HG03064 (cell line): ENCODE data around the gene PABPN1.
"Not testable (repeated sequence)": the region's sequence is repeated elsewhere in the genome, so short reads cannot be mapped to it uniquely, and the experiment has no call there.

ENCODE experiments used
- ATAC-seq: cut with Tn5 transposase; IDR thresholded peaks from one replicate; pipeline ENCODE4 v1.9.1; 2021; ENCODE audit warnings: low read depth; ENCODE audit not compliant: unreplicated experiment

PABPN1 gene

DNA sequence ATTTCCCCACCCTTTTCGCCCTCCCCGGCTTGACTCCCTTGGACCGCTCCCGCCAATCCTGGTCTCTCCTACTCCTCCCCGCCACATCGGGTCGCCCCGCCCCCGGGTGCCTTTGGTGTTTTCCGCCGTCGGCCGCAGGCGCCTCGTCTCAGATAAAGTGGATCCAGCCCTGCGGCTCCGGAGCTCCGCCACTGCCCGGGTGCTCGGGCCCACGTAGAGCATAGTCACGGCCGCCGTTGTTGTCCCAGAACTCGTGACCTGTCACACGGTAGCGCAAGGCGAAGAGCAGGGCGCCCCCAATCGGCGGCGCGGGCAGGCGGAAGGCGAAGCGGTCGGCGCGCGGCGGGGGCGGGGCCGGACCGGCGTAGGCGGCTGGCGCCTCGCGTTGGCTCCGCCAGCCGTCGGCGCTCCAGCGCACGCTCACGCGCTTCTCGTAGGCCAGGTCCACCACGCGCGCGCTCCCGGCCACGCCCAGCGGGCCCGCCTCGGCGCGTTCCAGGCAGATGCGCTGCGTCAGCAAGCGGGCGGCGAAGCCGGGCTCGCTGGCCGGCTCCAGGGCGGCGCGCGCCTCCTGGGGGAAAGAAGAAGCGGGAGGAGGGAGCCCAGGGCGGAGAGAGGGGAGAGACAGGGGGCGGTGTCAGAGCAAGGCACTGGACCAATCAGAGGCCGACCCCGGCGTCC, 19.8 kb upstream of the PABPN1 start:
- peak; percentile 76 for ATAC-seq

DNA sequence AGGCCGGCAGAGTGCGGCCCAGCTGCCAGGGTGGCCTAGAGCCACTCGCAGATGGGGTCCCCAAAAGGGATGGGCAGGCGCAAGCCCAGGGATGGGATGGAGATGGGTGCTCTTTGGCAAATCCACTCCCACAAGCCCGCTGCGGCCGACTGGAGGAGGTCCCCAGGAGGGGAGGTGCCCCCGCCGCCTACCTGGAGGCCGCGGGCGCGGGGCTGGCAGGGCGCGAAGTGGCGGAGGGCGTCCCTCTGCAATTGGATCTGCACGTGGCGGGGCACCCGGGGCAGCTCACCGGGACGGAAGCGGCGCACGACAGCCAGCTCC, 19.3 kb upstream of the PABPN1 start:
- peak; percentile 16 for ATAC-seq

DNA sequence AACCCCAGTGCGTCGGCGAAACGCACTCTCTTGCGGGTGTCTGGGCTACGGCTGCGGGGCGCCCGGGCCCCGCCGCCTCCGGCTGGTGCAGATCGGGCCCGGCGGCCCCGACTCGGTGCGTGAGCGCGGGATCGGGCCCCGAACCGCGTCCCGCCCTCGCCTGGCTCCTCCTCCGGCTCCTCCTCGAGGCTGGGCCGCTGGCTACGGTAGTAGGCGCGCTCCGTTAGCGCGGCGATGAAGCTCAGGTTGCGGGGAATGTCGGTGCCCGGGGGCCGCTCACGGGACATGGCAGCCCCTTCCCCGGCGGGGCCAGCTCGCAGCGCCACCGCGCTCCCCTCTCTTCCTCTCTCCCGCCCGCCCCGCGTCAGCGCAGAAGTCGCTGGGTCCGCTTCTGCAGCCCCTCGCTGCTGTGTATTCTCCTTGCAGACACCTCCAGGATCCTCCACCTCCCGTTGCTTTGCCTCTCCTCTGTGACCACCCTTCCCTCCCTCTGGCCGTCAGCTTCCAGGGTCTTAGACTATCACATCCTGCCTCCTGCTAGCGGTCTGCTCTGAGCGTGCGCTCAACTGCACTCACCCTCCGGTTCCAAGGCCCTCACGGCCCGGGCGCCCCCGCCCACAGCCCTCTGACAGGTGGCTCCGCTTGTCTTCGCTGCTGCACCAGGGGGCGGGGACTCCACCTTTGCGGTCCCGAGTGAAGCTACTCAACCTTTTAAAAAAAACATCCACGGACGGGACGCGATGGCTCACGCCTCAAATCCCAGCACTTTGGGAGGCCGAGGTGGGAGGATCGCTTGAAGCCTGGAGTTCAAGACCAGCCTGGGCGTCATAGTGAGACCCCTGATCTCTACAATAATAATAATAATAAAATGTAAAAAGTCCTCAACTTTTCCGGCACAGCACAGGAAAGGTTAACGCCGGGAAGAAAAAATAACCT, 18.7 kb upstream of the PABPN1 start, which contains the start of gene PPP1R3E:
PPP1R3E (minus strand) TSS at position 570 of the 936 bp plus-strand sequence; CDS start at position 287, 283 bp downstream.
- ATAC-seq, result peak; percentile 33

DNA sequence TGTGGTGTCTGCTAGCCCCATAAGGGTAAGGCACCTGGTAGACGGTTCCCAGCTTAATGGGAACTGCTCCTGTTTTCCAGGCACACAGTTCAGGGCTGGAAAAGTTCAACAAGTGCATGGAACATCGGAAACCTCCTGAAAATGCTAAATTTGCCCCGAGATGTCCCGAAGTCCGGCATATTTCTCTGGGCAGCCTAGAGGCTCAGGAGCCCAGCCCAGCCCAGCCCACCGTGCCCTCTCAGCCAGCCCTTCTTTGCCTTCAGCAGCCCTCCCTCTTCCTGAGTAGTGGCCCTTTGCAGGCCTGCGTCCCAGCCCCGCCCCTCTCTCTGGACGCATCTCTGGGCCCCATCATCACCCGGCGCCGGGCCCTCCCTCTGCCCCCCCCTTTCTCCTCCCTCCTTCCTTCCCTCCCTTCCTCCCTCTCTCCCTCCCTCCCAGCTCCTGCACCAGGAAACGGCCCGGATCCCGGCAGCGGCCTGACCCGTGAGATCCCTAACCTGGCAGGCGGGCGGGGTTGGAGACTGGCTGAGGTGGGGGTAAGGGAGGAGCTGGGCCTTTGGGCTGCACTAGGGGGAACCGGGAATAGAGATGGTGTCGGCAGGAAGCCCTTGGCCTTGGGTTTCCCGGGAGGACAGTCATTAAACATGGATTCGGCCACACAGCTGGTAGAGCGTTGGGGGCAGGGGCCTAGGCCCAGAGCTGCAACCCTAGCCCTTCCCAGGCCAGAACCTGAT, 14.7 kb upstream of the PABPN1 start, which contains the start of gene BCL2L2:
BCL2L2 (plus strand) TSS at position 422 of the 734 bp plus-strand sequence. CDS start 935 bp downstream, outside the sequence.
- no peak for ATAC-seq

DNA sequence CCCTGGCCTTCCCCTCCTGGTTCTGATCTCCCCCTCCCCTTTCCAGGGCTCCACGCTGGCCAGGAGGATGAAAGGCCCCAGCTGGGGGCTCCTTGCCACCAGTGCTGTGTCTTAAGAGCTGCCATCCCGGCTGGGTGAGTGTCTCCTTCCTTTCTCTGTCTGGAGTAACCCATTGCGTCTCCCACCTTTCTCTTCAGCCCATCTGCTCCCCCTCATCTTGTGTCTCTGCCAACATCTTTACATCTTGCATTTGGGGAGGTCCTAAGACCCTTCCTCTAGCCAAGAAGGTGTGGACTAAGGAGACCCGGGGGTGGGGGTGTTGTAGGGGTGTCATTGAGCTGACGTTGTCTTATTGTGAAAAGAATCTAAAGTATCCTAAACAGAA, 14.1 kb upstream of the PABPN1 start:
- no peak for ATAC-seq

DNA sequence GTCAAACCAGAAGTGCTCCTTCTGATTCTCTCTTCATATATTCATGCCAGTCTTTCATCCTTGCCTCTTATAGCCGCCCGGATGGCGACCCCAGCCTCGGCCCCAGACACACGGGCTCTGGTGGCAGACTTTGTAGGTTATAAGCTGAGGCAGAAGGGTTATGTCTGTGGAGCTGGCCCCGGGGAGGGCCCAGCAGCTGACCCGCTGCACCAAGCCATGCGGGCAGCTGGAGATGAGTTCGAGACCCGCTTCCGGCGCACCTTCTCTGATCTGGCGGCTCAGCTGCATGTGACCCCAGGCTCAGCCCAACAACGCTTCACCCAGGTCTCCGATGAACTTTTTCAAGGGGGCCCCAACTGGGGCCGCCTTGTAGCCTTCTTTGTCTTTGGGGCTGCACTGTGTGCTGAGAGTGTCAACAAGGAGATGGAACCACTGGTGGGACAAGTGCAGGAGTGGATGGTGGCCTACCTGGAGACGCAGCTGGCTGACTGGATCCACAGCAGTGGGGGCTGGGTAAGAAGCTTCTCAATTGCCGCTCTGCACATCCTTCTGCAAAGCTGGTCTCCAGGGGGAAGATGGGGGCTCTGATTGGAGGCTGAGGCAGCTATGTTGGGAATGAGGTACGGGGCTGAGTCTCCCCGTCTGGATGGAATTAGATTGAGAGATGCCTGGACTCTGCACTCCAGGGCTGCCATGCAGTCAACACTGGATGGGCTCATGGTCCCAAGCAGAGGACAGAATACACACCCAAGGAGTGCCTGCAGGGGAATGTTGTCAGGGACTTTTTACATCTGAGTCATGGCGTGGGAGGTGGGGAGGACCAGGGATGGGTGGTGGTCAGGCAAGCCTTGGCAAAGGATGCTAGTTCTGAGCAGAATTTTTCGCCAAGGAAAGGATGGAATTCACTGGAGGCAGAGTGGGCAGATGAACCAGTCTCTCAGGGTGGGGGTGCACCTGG, 13.3 kb upstream of the PABPN1 start:
- ATAC-seq, result no peak

DNA sequence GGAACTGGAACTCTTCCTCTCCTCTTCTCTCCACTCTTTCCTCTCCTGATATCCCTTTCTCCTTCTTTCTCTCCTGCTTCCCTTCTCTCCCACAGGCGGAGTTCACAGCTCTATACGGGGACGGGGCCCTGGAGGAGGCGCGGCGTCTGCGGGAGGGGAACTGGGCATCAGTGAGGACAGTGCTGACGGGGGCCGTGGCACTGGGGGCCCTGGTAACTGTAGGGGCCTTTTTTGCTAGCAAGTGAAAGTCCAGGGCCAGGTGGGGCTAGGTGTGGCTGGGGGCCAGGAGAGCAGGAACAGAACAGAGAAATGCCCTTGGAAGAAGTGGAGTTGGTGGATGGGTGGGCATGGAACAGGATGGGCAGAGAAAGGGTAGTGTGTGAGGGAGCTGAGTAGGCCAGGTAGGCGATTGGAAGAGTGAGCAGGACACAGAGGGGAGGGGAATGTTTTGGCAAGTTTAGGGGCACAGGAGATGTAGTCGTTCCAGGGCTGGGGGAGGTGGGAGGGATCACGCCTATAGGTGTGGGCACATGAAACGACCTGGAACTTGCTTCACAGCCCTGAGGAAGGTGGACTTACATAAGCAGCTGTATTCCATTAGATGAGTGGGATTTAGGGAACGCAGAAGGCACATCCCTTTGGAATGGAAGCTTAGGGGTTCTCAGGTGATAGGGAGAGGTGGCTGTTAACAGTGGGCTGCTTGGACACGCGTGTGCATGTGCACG, 12.4 kb upstream of the PABPN1 start:
- no peak for ATAC-seq

DNA sequence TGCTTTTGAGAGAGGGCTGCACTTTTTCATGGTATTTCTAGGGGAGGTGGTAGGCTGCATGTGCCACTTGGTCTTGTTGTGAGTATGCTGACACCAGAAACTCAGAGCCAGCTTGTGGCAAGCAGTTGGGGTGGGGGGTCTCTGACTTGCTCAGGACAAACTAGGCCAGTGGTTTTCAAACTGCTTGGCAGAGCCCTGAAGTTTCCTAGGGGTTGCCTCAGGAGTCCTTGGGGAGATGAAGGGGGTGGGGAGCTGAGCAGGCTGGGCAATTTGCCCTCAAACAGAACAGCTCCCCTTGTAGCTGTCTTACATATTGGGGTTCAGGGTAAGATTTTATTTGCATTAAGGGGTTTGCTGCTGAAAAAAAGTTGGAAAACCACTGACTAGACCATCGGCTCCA, 10.7 kb upstream of the PABPN1 start:
- ATAC-seq, result no peak

DNA sequence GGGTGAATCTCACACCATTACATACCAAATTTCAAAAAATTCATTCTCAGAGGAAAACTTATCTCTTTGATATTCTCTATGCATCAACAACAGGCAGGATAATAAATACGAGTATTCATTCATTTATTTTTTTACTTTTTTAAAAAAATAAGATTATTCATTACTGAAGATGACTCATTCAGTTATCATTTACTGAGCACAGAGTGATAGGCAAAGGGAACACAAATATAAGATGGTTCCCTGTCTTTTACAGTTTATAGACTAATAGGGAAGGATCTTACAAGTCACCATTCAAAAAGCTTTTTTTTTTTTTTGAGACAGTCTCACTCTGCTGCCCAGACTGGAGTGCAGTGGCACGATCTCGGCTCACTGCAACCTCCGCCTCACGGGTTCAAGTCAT, 5.0 kb upstream of the PABPN1 start:
- no peak for ATAC-seq

DNA sequence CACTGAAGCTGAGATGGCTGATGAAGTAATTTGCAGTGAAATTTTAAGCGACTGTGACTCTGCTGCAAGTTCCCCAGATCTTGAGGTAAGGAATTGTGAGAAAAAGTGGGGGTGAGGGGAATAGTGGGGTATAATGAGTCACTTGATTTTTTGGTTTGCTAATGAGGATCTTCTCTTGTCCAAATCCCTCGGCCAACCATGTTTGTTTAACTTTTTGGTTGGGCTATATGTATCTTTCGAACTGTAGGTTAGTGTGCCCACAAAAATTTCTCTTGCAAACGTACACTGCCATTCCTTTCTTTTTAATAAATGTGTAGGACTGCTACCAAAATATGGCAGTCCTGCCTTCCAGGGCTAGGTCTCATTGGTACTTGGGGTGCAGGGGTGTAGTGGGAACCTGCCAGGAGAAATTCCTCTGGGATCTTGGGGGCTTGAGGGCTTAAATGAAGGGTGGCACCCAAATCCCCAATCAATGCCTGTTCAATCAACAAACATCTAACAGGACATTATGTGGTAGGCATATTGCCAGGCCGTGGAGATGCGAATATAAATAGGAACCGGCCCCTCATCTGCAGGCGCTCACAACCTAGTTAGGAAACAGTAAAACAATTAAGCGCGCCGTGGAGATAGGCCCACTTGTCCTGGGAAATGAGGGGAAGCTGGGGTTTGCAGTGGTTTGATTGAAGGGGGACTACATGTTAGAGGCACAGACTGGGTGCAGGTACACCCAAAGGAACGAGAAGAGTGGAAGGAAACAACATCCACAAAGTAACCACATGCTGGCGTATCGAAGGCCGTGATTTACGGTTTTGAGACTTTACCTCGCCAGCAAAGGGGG, 1.3 kb upstream of the PABPN1 start:
- no peak for ATAC-seq

DNA sequence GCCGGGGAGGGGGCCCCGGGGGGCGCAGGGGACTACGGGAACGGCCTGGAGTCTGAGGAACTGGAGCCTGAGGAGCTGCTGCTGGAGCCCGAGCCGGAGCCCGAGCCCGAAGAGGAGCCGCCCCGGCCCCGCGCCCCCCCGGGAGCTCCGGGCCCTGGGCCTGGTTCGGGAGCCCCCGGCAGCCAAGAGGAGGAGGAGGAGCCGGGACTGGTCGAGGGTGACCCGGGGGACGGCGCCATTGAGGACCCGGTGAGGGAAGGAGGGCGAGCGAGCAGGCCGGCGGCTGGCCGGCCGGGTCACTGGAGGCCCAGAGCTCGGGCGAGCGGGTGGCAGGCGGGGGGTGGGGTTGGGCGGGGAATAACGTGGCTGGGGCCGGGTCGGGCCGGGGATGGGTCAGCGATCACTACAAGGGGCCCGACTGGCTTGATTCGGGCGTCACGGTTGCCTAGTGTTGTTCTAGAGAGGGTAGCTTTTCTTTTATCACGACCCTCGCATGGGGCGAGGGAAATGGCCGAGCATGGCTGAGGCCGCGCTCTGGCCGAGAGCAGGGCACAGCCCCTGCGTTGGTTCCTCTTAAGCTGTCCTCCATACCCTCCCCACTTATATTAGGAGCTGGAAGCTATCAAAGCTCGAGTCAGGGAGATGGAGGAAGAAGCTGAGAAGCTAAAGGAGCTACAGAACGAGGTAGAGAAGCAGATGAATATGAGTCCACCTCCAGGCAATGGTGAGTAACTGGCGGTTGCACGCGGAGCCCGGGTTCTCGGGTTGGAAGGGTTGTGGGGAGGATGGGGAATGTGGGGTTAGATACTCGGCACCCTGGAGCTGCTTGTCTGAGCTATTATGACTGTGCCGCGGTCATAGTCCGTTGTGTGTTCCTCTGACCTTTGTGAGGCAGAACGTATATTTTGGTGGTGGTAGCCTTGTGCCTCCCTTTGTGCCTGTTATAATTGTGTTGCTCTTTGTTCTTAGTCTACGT, 603 bp downstream of the PABPN1 start:
- ATAC-seq, result peak; percentile 9

DNA sequence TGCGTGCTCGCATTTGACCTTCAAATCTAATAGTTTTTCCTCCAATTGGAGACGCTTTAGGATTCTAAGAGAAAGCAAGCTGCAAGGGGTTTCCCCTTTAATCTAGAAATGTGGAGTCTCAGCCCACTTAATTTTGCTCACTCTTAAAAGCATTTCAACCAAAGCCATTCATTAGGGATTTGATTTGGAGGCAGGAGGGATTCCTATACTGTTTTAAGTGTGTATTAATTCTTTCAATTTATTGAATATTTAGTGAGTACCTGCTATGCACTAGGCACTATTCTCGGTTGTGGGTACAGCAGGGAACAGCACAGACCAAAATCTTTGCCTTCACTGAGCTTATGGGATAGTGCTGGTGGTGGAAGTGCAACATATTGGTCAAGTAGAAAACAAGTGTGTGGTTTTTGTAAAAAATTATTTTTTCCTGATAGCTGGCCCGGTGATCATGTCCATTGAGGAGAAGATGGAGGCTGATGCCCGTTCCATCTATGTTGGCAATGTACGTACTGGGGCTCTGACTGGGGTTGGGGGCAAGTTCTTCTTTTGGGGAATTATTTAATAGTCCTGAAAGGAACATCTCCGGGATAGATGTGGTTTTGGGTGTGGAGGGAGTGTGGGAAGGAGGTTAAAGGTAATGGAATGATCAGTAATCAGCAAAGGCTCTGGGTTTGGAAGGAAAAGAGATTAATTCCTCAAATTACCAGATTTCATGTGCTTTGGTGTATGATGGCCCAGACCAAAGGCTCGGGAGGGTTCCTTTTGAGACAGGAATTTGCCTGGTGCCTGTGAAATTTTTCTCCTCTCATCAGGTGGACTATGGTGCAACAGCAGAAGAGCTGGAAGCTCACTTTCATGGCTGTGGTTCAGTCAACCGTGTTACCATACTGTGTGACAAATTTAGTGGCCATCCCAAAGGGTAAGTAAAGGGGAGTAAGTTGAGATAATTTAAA, 1.6 kb downstream of the PABPN1 start:
- ATAC-seq, result no peak

DNA sequence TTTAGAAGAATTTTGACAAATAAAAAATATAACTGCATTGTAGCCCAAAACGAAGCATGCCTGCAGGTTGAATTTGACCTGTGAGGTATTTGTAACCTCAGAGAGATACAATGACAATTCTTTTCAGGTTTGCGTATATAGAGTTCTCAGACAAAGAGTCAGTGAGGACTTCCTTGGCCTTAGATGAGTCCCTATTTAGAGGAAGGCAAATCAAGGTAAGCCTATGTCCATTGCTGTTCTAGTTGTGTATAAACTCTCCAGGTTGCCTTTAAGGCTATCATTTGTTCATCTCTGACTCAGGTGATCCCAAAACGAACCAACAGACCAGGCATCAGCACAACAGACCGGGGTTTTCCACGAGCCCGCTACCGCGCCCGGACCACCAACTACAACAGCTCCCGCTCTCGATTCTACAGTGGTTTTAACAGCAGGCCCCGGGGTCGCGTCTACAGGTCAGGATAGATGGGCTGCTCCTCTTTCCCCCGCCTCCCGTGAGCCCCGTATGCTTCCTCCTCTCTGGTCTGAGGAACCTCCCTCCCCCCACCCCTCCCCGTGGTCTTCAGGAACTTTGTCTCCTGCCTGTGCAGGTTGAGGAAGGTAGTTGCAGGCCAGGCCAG, 2.7 kb downstream of the PABPN1 start:
- no peak for ATAC-seq

DNA sequence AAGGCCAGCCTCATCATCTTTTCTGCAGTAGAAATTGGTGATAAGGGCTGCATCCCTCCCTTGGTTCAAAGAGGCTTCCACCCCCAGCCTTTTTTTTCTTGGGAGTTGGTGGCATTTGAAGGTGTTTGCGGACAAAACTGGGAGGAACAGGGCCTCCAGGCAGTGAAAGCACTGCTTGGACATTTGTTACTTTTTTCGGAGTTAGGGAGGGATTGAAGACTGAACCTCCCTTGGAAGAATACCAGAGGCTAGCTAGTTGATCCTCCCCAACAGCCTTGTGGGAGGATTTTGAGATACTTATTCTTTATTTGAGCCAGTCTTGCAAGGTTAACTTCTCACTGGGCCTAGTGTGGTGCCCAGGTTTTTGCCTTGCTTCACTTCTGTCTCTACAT, 3.2 kb downstream of the PABPN1 start:
- no peak for ATAC-seq

DNA sequence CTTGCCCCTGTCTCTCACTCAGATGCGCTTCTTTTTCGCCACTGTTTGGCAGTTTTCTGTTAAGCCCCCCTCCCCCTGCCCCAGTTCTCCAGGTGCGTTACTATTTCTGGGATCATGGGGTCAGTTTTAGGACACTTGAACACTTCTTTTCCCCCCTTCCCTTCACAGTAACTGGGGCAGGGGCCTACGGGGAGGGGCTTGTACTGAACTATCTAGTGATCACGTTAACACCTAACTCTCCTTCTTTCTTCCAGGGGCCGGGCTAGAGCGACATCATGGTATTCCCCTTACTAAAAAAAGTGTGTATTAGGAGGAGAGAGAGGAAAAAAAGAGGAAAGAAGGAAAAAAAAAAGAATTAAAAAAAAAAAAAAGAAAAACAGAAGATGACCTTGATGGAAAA, 3.7 kb downstream of the PABPN1 start:
- no peak for ATAC-seq

DNA sequence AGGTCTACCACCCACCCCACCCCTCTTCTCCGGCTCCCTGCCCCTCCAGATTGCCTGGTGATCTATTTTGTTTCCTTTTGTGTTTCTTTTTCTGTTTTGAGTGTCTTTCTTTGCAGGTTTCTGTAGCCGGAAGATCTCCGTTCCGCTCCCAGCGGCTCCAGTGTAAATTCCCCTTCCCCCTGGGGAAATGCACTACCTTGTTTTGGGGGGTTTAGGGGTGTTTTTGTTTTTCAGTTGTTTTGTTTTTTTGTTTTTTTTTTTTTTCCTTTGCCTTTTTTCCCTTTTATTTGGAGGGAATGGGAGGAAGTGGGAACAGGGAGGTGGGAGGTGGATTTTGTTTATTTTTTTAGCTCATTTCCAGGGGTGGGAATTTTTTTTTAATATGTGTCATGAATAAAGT, 4.5 kb downstream of the PABPN1 start:
- ATAC-seq, result not testable (repeated sequence)
